ENCODE measurements around the gene ZNF341.
A peak's percentile ranks its signal among the peaks of the same experiment; 100 is the strongest.

Gene ZNF341

DNA sequence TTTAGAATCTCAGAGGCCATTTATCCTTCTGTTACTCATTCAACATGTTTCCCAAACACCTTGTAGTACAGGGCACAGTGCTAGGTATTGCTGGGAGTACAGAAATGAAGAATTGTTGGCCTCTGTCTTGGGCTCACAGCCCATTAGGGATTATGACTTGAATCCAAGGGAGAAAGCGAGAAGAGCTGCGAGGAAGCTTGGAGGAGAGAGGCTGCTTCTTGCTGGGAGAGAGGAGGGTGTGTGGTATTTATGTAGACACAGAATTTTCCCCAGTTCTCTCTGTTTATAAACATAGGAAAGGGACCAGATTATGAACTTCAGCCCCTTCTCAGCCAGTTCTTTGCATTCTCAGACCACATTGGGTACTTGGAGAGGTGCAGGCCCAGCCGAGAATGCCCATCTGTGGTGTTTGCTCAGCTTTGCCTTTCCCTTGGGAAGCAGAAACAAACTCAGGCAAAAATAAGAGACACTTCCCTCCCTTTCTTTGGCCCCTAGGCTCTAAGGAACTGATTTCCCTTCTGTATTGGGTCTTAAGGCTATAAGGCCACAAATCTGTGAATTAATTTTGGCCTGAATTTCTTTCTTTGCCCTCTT is 97.3 kb downstream of the ZNF341 start:
- Histone ChIP-seq H3K4ac (ENCODE audit: low read length) (no peak overlapping the region), H3K14ac (ENCODE audit: low read length) (no peak overlapping the region), H3K4me3 (ENCODE audit: low read length in 2 of 2) (no peak overlapping the region), H3K9me3 (replicated peaks in 1 of 2; ENCODE audit: control insufficient read depth in 2 of 2, insufficient read depth in 1 of 2, low read depth in 1 of 2, low read length in 2 of 2) (no peaks in the 10 kb centered on the region), H2AFZ (ENCODE audit: low read length) (no peak overlapping the region), H2BK120ac (ENCODE audit: low read depth, low read length) (no peak overlapping the region), H3K18ac (ENCODE audit: low read length) (no peak overlapping the region), H3K36me3 (replicated peaks in 1 of 2; ENCODE audit: control insufficient read depth in 2 of 2, insufficient read depth in 2 of 2, low read length in 2 of 2) (no peaks in the 10 kb centered on the region), H2BK5ac (ENCODE audit: low read length) (no peak overlapping the region), H4K8ac (ENCODE audit: low read depth, low read length) (no peak overlapping the region), H2BK15ac (ENCODE audit: low read length) (no peak overlapping the region), H3K79me1 (ENCODE audit: low read depth, low read length) (peaks cover 6% of the 10 kb centered on the region), H3K27me3 (ENCODE audit: control insufficient read depth in 3 of 3, insufficient read depth in 3 of 3, low read depth in 1 of 3, low read length in 3 of 3) (no peaks in the 10 kb centered on the region), H3K27ac (replicated peaks; ENCODE audit: low read length) (no peak overlapping the region), H3K9ac (ENCODE audit: low read depth, low read length, poor library complexity) (no peak overlapping the region), H2AK5ac (ENCODE audit: low read depth, low read length) (no peak overlapping the region), H4K91ac (ENCODE audit: low read depth, low read length, poor library complexity) (no peak overlapping the region), H3K4me1 (ENCODE audit: control insufficient read depth in 2 of 2, insufficient read depth in 1 of 2, low read depth in 1 of 2, low read length in 2 of 2) (peaks cover 16 to 30% of the 10 kb centered on the region in 2 donors), H2BK12ac (ENCODE audit: low read length) (no peak overlapping the region), H3K23ac (ENCODE audit: low read depth, low read length, poor library complexity) (no peak overlapping the region), H3K4me2 (ENCODE audit: insufficient read depth, low read length, poor library complexity, severe bottlenecking) (no peak overlapping the region)
- WGBS, 2 donors (ENCODE audit: extremely low coverage in 2 of 2, insufficient read length in 2 of 2, insufficient replicate concordance in 1 of 2): no CpG with 5 or more reads among the region's 3 CpGs
- no peak for DNase-seq (ENCODE audit: low spot score)

DNA sequence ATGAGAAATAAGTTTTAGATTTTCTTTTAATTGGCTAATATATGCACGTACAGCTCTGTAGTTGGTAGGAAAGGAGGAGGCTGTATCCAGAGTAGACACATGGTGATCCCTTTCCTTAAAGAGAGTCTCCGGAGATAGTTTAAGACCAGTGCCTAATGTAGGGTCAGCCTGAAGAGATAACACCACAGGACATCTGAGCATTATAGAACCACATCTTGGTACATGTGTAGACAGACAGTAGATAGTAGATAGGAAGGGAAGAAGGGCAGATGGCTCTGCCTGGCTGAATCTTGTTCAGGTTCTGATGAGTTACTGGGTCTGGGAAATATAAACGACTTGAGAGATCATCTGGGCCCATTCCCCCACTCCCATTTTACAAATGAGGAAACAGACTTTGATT is 97.8 kb downstream of the ZNF341 start:
- Histone ChIP-seq H3K14ac (ENCODE audit: low read length) (no peak overlapping the region), H3K27me3 (ENCODE audit: control insufficient read depth in 3 of 3, insufficient read depth in 3 of 3, low read depth in 1 of 3, low read length in 3 of 3) (no peaks in the 10 kb centered on the region), H3K23ac (ENCODE audit: low read depth, low read length, poor library complexity) (no peak overlapping the region), H4K8ac (ENCODE audit: low read depth, low read length) (no peak overlapping the region), H3K4me1 (ENCODE audit: control insufficient read depth in 2 of 2, insufficient read depth in 1 of 2, low read depth in 1 of 2, low read length in 2 of 2) (peaks cover 16 to 29% of the 10 kb centered on the region in 2 donors), H2BK120ac (ENCODE audit: low read depth, low read length) (no peak overlapping the region), H2AK5ac (ENCODE audit: low read depth, low read length) (no peak overlapping the region), H2BK15ac (ENCODE audit: low read length) (no peak overlapping the region), H3K4me2 (ENCODE audit: insufficient read depth, low read length, poor library complexity, severe bottlenecking) (no peak overlapping the region), H3K18ac (ENCODE audit: low read length) (no peak overlapping the region), H3K9ac (ENCODE audit: low read depth, low read length, poor library complexity) (no peak overlapping the region), H3K36me3 (replicated peaks in 1 of 2; ENCODE audit: control insufficient read depth in 2 of 2, insufficient read depth in 2 of 2, low read length in 2 of 2) (peaks cover 0 to 3% of the 10 kb centered on the region in 2 donors), H3K27ac (replicated peaks; ENCODE audit: low read length) (no peak overlapping the region), H2BK5ac (ENCODE audit: low read length) (no peak overlapping the region), H4K91ac (ENCODE audit: low read depth, low read length, poor library complexity) (no peak overlapping the region), H3K79me1 (ENCODE audit: low read depth, low read length) (peaks cover 3% of the 10 kb centered on the region), H3K9me3 (replicated peaks in 1 of 2; ENCODE audit: control insufficient read depth in 2 of 2, insufficient read depth in 1 of 2, low read depth in 1 of 2, low read length in 2 of 2) (no peaks in the 10 kb centered on the region), H2BK12ac (ENCODE audit: low read length) (no peak overlapping the region), H2AFZ (ENCODE audit: low read length) (no peak overlapping the region), H3K4me3 (ENCODE audit: low read length in 2 of 2) (no peak overlapping the region), H3K4ac (ENCODE audit: low read length) (no peak overlapping the region)
- no CpG with 5 or more reads among the region's 3 CpGs for WGBS, 2 donors (ENCODE audit: extremely low coverage in 2 of 2, insufficient read length in 2 of 2, insufficient replicate concordance in 1 of 2)
- DNase-seq (ENCODE audit: low spot score): no peak

DNA sequence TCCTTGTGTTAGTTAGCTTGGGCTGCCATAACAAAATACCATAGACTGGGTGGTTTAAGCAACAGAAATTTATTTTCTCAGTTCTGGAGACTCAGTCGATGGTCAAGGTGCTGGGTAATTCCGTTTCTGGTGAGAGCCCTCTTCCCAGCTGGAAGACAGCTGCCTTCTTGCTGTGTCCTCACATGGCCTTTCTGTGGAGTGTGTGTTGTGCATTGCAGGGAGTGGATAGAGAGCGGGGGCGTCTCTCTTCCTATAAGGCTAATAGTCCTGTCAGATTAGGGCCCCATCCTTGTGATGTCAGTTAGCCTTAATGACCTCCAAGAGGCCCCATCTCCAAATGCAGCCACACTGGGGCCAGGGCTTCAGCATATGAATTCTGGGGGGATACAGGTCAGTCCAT is 98.6 kb downstream of the ZNF341 start:
- H3K4me1 ChIP-seq (ENCODE audit: control insufficient read depth in 2 of 2, insufficient read depth in 1 of 2, low read depth in 1 of 2, low read length in 2 of 2): peaks cover 16 to 28% of the 10 kb centered on the region in 2 donors

DNA sequence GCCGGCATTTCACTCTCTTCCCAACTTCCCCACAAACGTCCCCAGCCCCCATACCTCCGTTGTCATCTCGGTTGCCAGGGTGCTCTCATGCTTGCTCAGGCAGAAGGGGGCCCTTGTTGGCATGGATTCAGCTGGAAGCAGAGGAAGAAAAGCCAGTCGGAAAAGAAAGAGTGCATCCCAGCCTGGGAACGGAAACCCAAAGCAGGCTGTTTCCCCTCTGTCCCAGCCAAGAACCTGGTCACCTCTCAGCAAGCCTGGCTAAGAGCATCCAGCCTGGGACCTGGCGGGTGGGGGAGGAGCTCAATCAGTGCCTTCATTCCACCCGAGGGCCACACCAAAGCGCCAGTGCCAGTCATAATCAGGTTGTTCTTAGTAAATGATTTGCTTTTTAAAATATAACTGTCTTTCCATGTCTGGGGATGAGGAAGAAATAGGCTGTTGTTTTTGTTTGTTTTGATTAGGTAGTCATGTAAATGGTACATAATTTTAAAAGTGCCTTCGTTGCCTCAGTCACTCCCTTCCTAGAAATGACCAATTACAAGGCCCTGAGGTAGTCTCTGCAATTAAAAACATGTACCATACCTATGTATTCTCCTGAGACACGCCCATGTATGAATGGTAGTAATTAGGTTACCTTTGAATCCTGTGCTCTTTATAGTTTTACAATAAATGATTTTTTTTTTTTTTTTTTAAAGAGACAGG is 100.5 kb downstream of the ZNF341 start:
- Histone ChIP-seq H3K4me2 (ENCODE audit: insufficient read depth, low read length, poor library complexity, severe bottlenecking) (peak overlapping the region; percentile 28), H3K23ac (ENCODE audit: low read depth, low read length, poor library complexity) (no peak overlapping the region), H2AFZ (ENCODE audit: low read length) (peak overlapping the region; percentile 3), H3K9ac (ENCODE audit: low read depth, low read length, poor library complexity) (no peak overlapping the region), H3K27me3 (ENCODE audit: control insufficient read depth in 3 of 3, insufficient read depth in 3 of 3, low read depth in 1 of 3, low read length in 3 of 3) (no peaks in the 10 kb centered on the region), H4K8ac (ENCODE audit: low read depth, low read length) (no peak overlapping the region), H3K9me3 (replicated peaks in 1 of 2; ENCODE audit: control insufficient read depth in 2 of 2, insufficient read depth in 1 of 2, low read depth in 1 of 2, low read length in 2 of 2) (peaks cover 0 to 9% of the 10 kb centered on the region in 2 donors), H3K36me3 (replicated peaks in 1 of 2; ENCODE audit: control insufficient read depth in 2 of 2, insufficient read depth in 2 of 2, low read length in 2 of 2) (peaks cover 0 to 6% of the 10 kb centered on the region in 2 donors), H2BK12ac (ENCODE audit: low read length) (no peak overlapping the region), H3K14ac (ENCODE audit: low read length) (no peak overlapping the region), H3K4me1 (ENCODE audit: control insufficient read depth in 2 of 2, insufficient read depth in 1 of 2, low read depth in 1 of 2, low read length in 2 of 2) (peaks cover 14 to 28% of the 10 kb centered on the region in 2 donors), H4K91ac (ENCODE audit: low read depth, low read length, poor library complexity) (no peak overlapping the region), H2BK5ac (ENCODE audit: low read length) (no peak overlapping the region), H3K79me1 (ENCODE audit: low read depth, low read length) (peaks cover 3% of the 10 kb centered on the region), H3K4me3 (ENCODE audit: low read length in 2 of 2) (no peak overlapping the region), H2BK120ac (ENCODE audit: low read depth, low read length) (no peak overlapping the region), H3K27ac (replicated peaks; ENCODE audit: low read length) (peak overlapping the region; percentile 89), H3K18ac (ENCODE audit: low read length) (no peak overlapping the region), H3K4ac (ENCODE audit: low read length) (no peak overlapping the region), H2BK15ac (ENCODE audit: low read length) (no peak overlapping the region), H2AK5ac (ENCODE audit: low read depth, low read length) (no peak overlapping the region)
- no peak for DNase-seq (ENCODE audit: low spot score)
- no CpG with 5 or more reads among the region's 11 CpGs for WGBS, 2 donors (ENCODE audit: extremely low coverage in 2 of 2, insufficient read length in 2 of 2, insufficient replicate concordance in 1 of 2)

More for the DNA sequence above, 98.6 kb downstream of the ZNF341 start:
- H3K9ac ChIP-seq (ENCODE audit: low read depth, low read length, poor library complexity): no peak overlapping the region
- no peak overlapping the region for H4K8ac ChIP-seq (ENCODE audit: low read depth, low read length)
- H3K23ac ChIP-seq (ENCODE audit: low read depth, low read length, poor library complexity): no peak overlapping the region
- H2BK12ac ChIP-seq (ENCODE audit: low read length): no peak overlapping the region
- H3K4me2 ChIP-seq (ENCODE audit: insufficient read depth, low read length, poor library complexity, severe bottlenecking): no peak overlapping the region
- H4K91ac ChIP-seq (ENCODE audit: low read depth, low read length, poor library complexity): no peak overlapping the region
- DNase-seq (ENCODE audit: low spot score): no peak
- H3K27me3 ChIP-seq (ENCODE audit: control insufficient read depth in 3 of 3, insufficient read depth in 3 of 3, low read depth in 1 of 3, low read length in 3 of 3): no peaks in the 10 kb centered on the region
- no peak overlapping the region for H2BK5ac ChIP-seq (ENCODE audit: low read length)
- H3K36me3 ChIP-seq (replicated peaks in 1 of 2; ENCODE audit: control insufficient read depth in 2 of 2, insufficient read depth in 2 of 2, low read length in 2 of 2): peaks cover 0 to 6% of the 10 kb centered on the region in 2 donors
- WGBS, 2 donors (ENCODE audit: extremely low coverage in 2 of 2, insufficient read length in 2 of 2, insufficient replicate concordance in 1 of 2): no CpG with 5 or more reads among the region's 4 CpGs
- no peak overlapping the region for H2AK5ac ChIP-seq (ENCODE audit: low read depth, low read length)
- no peak overlapping the region for H3K27ac ChIP-seq (replicated peaks; ENCODE audit: low read length)
- no peak overlapping the region for H2AFZ ChIP-seq (ENCODE audit: low read length)
- H3K79me1 ChIP-seq (ENCODE audit: low read depth, low read length): peaks cover 3% of the 10 kb centered on the region
- H2BK15ac ChIP-seq (ENCODE audit: low read length): no peak overlapping the region
- no peak overlapping the region for H2BK120ac ChIP-seq (ENCODE audit: low read depth, low read length)
- H3K4ac ChIP-seq (ENCODE audit: low read length): no peak overlapping the region
- H3K14ac ChIP-seq (ENCODE audit: low read length): no peak overlapping the region
- H3K9me3 ChIP-seq (replicated peaks in 1 of 2; ENCODE audit: control insufficient read depth in 2 of 2, insufficient read depth in 1 of 2, low read depth in 1 of 2, low read length in 2 of 2): peaks cover 0 to 4% of the 10 kb centered on the region in 2 donors
- H3K4me3 ChIP-seq (ENCODE audit: low read length in 2 of 2): no peak overlapping the region
- H3K18ac ChIP-seq (ENCODE audit: low read length): no peak overlapping the region
